Mucosa of descending colon (tissue), 3 donors: ENCODE measurements around the gene OR10A2. TPM values are rescaled to one million over a fixed set of nuclear protein-coding genes. Genes with fewer than 3 reads are reported as not detected.

ENCODE experiments used
- ATAC-seq: fragments of 200-7000 bp; cut with Tn5 transposase; one replicate; pipeline ENCODE4 v1.9.1; 2020; ENCODE audit warnings: mild to moderate bottlenecking, moderate library complexity
- DNase-seq, 3 donors: peaks; one replicate each; pipeline ENCODE4 v3.0.0-alpha.2; 2020
- H3K36me3 ChIP-seq: fragments of 200-600 bp; one replicate; pipeline ENCODE4 v1.8.0; 2021; ENCODE audit warnings: low read depth, mild to moderate bottlenecking
- H3K4me1 ChIP-seq: fragments of 200-600 bp; one replicate; pipeline ENCODE4 v1.8.0; 2021; ENCODE audit warnings: low read depth, mild to moderate bottlenecking
- H3K4me3 ChIP-seq: fragments of 200-600 bp; one replicate; pipeline ENCODE4 v1.8.0; 2021; ENCODE audit warnings: mild to moderate bottlenecking
- H3K9me3 ChIP-seq: fragments of 200-600 bp; one replicate; pipeline ENCODE4 v1.8.0; 2021; ENCODE audit warnings: mild to moderate bottlenecking
- intact Hi-C, 2 donors: fragments of 100-400 bp; cut with DNase I in 1 of 2; cut with micrococcal nuclease in 1 of 2; formaldehyde crosslinking; loops; one replicate each; pipeline versions ENCODE4 v1.11.0 to v1.11.1; 2022; cut with DNase I, micrococcal nuclease
- total RNA-seq, 3 donors: library from RNA; stranded (reverse); fragmentation: NEBNext Ultra II Directional in 2 of 3; extraction: Animal tissue kit (Norgen Biotek cat#: 25700) in 2 of 3; gene quantifications; one replicate each; pipeline versions ENCODE4 v1.2.1 to v1.2.4, GENCODE V29; 2021 to 2023
- TF ChIP-seq, protein P1 (sequence below): fragments of 200-600 bp; IDR thresholded peaks from one replicate; pipeline ENCODE4 v1.8.0; 2022; ENCODE audit warnings: antibody characterized with exemption, mild to moderate bottlenecking
- donor health status: DM: no; HTN: no; CAD: no; lungs with moderate emphysema.
- donor health status: DM: no; HTN: no; CAD: no.
- donor health status: DM: no; HTN: yes; CAD: no.

Gene OR10A2
- total RNA-seq, 3 donors from 2014 or later: 0.06 TPM; not detected in 2

DNA sequence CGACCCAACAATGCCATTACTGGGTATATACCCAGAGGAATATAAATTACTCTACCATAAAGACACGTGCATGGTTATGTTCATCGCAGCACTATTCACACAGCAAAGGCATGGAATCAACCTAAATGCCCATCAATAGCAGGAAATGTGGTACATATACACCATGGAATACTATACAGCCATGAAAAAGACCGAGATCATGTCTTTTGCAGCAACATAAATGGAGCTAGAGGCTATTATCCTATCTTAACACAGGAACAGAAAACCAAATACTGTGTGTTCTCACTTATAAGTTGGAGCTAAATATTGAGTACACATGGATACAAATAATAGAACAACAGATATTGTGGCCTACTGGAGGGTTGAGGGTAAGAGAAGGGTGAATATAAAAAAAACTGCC lies 26.0 kb downstream of the OR10A2 start:
- Histone ChIP-seq H3K9me3 (peaks cover 3% of the 10 kb centered on the region), H3K4me1 (no peaks in the 10 kb centered on the region), H3K4me3 (no peak overlapping the region), H3K36me3 (no peaks in the 10 kb centered on the region)
- intact Hi-C loops: no loop called here
- TF ChIP-seq, protein P1, sequence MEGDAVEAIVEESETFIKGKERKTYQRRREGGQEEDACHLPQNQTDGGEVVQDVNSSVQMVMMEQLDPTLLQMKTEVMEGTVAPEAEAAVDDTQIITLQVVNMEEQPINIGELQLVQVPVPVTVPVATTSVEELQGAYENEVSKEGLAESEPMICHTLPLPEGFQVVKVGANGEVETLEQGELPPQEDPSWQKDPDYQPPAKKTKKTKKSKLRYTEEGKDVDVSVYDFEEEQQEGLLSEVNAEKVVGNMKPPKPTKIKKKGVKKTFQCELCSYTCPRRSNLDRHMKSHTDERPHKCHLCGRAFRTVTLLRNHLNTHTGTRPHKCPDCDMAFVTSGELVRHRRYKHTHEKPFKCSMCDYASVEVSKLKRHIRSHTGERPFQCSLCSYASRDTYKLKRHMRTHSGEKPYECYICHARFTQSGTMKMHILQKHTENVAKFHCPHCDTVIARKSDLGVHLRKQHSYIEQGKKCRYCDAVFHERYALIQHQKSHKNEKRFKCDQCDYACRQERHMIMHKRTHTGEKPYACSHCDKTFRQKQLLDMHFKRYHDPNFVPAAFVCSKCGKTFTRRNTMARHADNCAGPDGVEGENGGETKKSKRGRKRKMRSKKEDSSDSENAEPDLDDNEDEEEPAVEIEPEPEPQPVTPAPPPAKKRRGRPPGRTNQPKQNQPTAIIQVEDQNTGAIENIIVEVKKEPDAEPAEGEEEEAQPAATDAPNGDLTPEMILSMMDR: no peak
- DNase-seq (no peak), ATAC-seq (no peak)

DNA sequence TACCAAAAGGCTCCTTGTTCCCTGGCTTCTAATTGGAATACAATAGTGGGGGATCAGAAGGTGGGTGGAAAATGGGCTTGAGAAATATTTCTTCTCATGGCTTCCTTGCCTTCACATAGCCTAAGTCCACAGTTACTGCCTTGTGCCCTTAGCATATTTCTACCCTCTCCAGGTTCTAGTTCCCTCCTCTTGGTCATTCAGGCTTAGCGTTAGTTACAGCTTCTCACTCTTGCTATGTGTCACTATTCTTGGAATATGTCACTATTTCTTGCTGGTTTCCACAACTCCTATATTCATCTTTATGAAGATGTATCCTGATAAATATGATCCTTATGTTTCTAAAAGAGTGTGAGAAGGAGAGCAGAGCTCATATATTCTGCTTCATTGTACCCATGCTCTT lies 27.0 kb downstream of the OR10A2 start:
- intact Hi-C loops: no loop called here
- no peak for ATAC-seq
- DNase-seq: no peak
- H3K36me3 ChIP-seq: no peaks in the 10 kb centered on the region
- peaks cover 3% of the 10 kb centered on the region for H3K9me3 ChIP-seq
- no peak overlapping the region for H3K4me3 ChIP-seq
- no peaks in the 10 kb centered on the region for H3K4me1 ChIP-seq
- TF ChIP-seq, protein P1: no peak

DNA sequence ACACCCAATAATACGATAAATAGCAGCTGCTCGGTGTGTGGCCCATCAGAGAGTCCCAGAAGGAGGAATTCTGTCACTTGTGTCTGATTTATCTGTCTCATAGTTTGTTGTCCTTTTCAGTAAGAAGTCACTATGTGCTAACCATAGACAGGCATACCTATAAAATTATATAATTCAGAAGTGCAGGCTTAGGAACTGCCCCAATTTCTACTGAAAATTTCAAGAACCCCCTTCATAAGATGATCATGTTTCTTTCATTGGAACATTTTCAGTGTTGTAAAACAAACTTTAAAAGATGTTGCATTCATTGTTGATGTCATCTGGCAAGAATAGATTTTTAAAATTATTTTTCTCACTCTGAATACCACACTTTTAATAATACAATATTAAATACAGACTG lies 29.5 kb downstream of the OR10A2 start, which contains the start of gene OR2D2:
Gene OR2D2 (minus strand): TSS at position 101 of the 400 bp plus-strand sequence. CDS start 0 bp downstream, at position 101.
- TF ChIP-seq, protein P1: no peak
- ATAC-seq (no peak), DNase-seq (no peak)
- Histone ChIP-seq H3K4me3 (no peak within 1 kb of the TSS), H3K9me3 (peaks cover 3% of the 10 kb centered on the region), H3K36me3 (no peaks in the 10 kb centered on the region), H3K4me1 (no peaks in the 10 kb centered on the region)
- intact Hi-C loops: no loop called here

DNA sequence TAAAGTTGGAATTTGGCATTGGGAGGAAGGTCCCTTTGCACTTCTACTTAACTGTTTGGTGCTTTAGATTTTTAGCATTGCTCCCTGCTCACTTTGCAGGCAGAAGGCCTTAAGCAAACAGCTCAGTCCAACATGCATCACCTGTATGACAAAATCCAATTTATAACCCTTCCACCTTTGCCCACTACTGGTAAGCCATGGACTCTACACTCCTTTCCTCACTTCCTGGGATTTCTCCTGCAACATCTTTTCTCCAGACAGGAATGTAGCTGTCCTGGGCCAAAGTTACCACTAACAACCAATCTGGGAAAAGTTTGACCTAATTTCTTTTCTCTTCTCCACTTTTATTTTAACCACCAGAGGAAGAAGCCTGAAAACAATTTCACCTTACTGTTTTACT lies 31.2 kb downstream of the OR10A2 start:
- ATAC-seq: no peak
- Histone ChIP-seq H3K4me1 (no peaks in the 10 kb centered on the region), H3K36me3 (no peaks in the 10 kb centered on the region), H3K4me3 (no peak overlapping the region), H3K9me3 (no peaks in the 10 kb centered on the region)
- no peak for DNase-seq
- TF ChIP-seq, protein P1: no peak
- intact Hi-C loops: no loop called here

DNA sequence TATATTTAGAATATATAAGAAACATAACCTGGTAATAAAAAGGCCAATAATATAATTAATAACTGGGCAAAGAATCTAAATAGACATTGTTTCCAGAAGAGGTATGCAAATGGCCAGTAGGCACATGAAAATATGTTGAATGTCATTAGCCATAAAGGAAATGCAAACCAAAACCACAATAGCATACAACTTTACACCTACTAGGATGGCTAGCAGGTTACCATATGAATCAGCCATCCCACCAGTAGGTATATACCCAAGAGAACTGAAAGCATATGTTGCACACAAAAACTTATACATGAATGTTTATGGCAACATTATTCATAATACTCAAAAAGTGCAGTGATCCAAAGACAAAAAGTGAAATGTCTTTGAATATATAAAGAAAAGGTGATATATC lies 32.2 kb downstream of the OR10A2 start:
- H3K36me3 ChIP-seq: no peaks in the 10 kb centered on the region
- no peak overlapping the region for H3K4me3 ChIP-seq
- TF ChIP-seq, protein P1: no peak

DNA sequence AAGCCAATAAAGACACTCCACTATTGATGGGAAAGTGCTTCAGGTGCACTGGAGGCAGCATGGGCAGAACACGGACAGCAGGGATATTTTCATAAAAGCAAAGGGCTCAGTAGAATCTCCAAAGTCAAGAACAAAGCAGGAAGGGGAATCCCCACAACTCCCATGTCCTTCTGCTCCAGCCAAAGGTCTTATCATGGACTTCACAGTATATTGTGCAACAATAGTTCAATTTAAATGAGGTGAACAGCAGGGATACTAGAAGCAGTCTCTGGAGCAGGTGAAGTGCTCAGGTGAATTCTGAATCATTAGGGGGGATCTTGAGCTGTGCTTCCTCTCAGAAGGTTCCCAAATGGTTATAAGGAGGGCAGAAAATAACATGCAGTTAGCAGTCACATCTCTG lies 36.1 kb downstream of the OR10A2 start:
- DNase-seq (no peak), ATAC-seq (no peak)
- TF ChIP-seq, protein P1: no peak
- Histone ChIP-seq H3K9me3 (no peaks in the 10 kb centered on the region), H3K4me3 (no peak overlapping the region), H3K4me1 (no peaks in the 10 kb centered on the region), H3K36me3 (no peaks in the 10 kb centered on the region)
- intact Hi-C loops: no loop called here

More for the DNA sequence above, 32.2 kb downstream of the OR10A2 start:
- intact Hi-C loops: no loop called here
- ATAC-seq (no peak), DNase-seq (no peak)
- Histone ChIP-seq H3K9me3 (no peaks in the 10 kb centered on the region), H3K4me1 (no peaks in the 10 kb centered on the region)
